Activated CD4-positive, alpha-beta T cell treated with anti-CD3 and anti-CD28 coated beads for 36 hours (primary cell): ENCODE data around the gene SPRED2. TPM values are rescaled to one million over a fixed set of nuclear protein-coding genes. Genes with fewer than 3 reads are reported as not detected.

Experiments used
- ATAC-seq: fragments of 200-7000 bp; cut with Tn5 transposase; one replicate; pipeline ENCODE4 v1.10.0; 2021; ENCODE audit warnings: mild to moderate bottlenecking, moderate library complexity
- CTCF ChIA-PET: fragments of 350-600 bp; sonication (Branson Sonifier 250); formaldehyde crosslinking; loops from one replicate; lab custom pipeline; 2021; ENCODE audit warnings: antibody characterized with exemption; lab: Charles Lee
- POLR2A ChIA-PET: fragments of 350-600 bp; sonication (Branson Sonifier 250); formaldehyde crosslinking; loops from one replicate; lab custom pipeline; 2021; ENCODE audit warnings: antibody characterized with exemption, inconsistent platforms; lab: Charles Lee
- DNase-seq: peaks from one replicate; pipeline ENCODE4 v3.0.0-alpha.2; 2020
- H3K27ac Mint-ChIP-seq: one replicate; pipeline ENCODE4 v1.8.0; 2021; ENCODE audit warnings: mixed read lengths
- H3K27me3 Mint-ChIP-seq: one replicate; pipeline ENCODE4 v1.8.0; 2021; ENCODE audit warnings: mixed read lengths
- H3K36me3 Mint-ChIP-seq: one replicate; pipeline ENCODE4 v1.8.0; 2021; ENCODE audit warnings: low read depth, mixed read lengths
- H3K4me1 Mint-ChIP-seq: one replicate; pipeline ENCODE4 v1.8.0; 2021; ENCODE audit warnings: mixed read lengths
- H3K4me3 Mint-ChIP-seq: one replicate; pipeline ENCODE4 v1.8.0; 2021; ENCODE audit warnings: mild to moderate bottlenecking, moderate library complexity, mixed read lengths
- H3K9me3 Mint-ChIP-seq: one replicate; pipeline ENCODE4 v1.8.0; 2021; ENCODE audit warnings: low read depth, mixed read lengths
- intact Hi-C, 2 experiments: fragments of 100-400 bp; cut with DNase I in 1 of 2; cut with micrococcal nuclease in 1 of 2; formaldehyde crosslinking; loops; one replicate each; pipeline versions ENCODE4 v1.14.2 to v1.15.1; 2022 to 2024; cut with DNase I, micrococcal nuclease
- total RNA-seq, 2 experiments: library from RNA; stranded (reverse); gene quantifications; one replicate each; pipeline ENCODE4 v1.2.3, GENCODE V29; 2021

SPRED2 gene
- total RNA-seq, 2 experiments from 2014 or later: 6.7 to 7.9 TPM

DNA sequence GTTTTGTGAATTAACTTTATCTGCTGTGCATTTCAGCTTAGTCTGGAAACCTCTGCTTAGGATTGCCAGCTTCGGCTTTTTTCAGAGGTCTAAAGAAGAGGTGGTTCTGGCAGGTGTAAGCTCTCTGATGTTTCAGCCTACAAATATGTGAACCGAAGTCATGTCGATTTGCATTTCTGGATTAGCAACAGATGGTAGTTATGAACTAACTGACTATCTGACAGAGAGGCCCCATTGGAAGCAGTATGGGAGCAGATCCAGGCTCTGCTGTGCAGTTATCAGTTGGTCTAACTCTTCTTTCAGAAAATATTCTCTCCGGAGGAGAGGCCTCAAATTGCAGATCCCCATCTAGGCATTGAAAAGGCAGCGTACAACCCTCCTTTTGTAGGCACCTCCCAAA is 32.7 kb upstream of the SPRED2 start:
- Mint-ChIP-seq H3K4me3 (no peak overlapping the region), H3K9me3 (no peaks in the 10 kb centered on the region)
- no peak for DNase-seq

DNA sequence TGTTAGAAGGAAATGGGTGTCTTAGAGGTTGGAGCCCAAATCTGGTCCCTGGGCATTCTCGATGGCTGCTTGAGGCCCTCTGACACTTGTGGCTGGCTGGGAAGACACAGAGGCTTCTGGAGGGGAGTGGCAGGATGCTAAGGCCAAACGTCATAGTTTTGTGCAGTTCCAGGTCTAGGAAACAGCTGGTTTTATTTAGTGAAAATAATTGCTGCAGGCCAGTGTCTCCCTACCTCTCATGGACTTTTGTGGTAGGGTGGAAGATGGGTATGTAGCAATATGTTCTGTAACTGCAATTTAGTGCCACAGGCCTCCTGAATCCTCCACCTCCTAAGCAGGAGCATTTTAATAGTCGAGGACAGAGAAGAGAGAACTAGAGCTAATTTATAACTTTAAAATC is 32.2 kb upstream of the SPRED2 start:
- Mint-ChIP-seq H3K4me3 (no peak overlapping the region), H3K36me3 (no peaks in the 10 kb centered on the region), H3K27ac (no peak overlapping the region), H3K27me3 (peaks cover 11% of the 10 kb centered on the region), H3K9me3 (no peaks in the 10 kb centered on the region), H3K4me1 (no peaks in the 10 kb centered on the region)
- ChIA-PET CTCF (no interaction called here), POLR2A (no interaction called here)
- DNase-seq (no peak), ATAC-seq (no peak)
- intact Hi-C loops: no loop called here

More for the DNA sequence above, 32.7 kb upstream of the SPRED2 start:
- Mint-ChIP-seq H3K27ac (no peak overlapping the region), H3K27me3 (peaks cover 9% of the 10 kb centered on the region), H3K36me3 (no peaks in the 10 kb centered on the region), H3K4me1 (no peaks in the 10 kb centered on the region)
- CTCF ChIA-PET: no interaction called here
- intact Hi-C loops: no loop called here
- POLR2A ChIA-PET: no interaction called here
- no peak for ATAC-seq

DNA sequence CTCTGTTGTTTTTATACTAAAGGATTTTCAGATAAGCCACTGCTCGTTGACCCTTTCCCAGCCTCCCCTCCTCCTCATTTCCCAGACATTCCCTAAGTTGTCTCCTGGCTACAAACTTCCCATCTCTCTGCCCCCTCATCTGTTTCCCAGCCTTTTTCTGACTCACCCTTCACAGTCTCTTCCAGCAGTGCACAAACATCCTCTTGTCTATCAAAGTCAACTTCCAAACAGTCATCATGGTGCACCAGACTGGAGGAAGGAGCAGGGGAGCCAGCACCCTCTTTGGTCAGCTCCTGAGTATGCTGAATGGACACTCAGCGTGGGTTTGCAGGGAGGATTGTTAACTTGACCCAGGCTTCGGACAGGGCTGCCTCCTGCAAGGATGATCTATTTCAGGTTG is 26.6 kb upstream of the SPRED2 start:
- intact Hi-C loops: no loop called here
- H3K27me3 Mint-ChIP-seq: peaks cover 17% of the 10 kb centered on the region
- H3K9me3 Mint-ChIP-seq: no peaks in the 10 kb centered on the region
- ATAC-seq (no peak), DNase-seq (no peak)
- no peaks in the 10 kb centered on the region for H3K36me3 Mint-ChIP-seq
- POLR2A ChIA-PET: no interaction called here
- H3K27ac Mint-ChIP-seq: no peak overlapping the region
- no peak overlapping the region for H3K4me3 Mint-ChIP-seq
- CTCF ChIA-PET: no interaction called here
- no peaks in the 10 kb centered on the region for H3K4me1 Mint-ChIP-seq

DNA sequence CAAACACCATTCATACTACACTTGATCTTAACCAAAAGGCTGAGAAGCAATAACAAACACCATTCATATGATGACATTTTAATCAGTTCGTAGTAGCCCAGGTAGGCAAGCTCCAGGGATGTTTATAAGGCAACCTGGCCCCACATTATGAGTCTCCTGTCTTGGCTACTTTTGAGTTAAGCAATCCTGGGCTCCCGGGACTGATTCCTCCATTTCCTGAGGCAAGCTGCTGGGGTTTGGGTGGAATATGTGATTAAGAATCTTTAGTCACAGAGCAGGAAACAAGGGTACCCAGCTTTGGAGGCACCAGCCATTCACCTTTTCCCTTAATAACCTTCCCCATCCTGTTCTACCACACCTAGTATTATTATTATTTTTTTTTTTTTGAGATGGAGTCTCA is 24.5 kb upstream of the SPRED2 start:
- Mint-ChIP-seq H3K9me3 (no peaks in the 10 kb centered on the region), H3K27ac (no peak overlapping the region), H3K4me3 (no peak overlapping the region), H3K27me3 (peaks cover 21% of the 10 kb centered on the region), H3K4me1 (no peaks in the 10 kb centered on the region), H3K36me3 (no peaks in the 10 kb centered on the region)
- CTCF ChIA-PET: no interaction called here
- DNase-seq (no peak), ATAC-seq (no peak)
- POLR2A ChIA-PET: no interaction called here
- intact Hi-C loops: no loop called here

DNA sequence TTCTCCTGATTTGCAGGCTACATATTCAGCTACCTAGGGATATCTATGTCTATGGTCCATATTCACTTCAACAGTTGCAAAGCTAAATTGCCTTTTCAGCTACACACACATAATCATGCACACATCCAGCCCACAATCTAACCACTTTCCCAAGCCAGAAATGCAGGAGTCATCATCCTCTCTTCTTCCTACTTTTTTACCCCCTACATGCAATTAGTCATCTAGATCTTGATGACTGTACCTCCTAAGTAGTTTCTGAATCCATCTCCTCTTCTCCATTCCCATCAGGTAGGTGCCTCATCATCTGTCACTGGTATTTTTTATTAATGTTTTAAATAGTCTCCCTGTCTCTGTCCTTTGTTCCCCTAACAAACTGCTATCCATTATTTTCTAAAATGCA is 23.7 kb upstream of the SPRED2 start:
- H3K27me3 Mint-ChIP-seq: peaks cover 21% of the 10 kb centered on the region
- H3K4me3 Mint-ChIP-seq: no peak overlapping the region
- no peak overlapping the region for H3K27ac Mint-ChIP-seq
- CTCF ChIA-PET: interaction anchor here (1.1 kb wide), 1 partner anchor 19 kb away, joined by 3 read pairs; no protein-coding TSS in a partner anchor
- no peak for ATAC-seq
- no peaks in the 10 kb centered on the region for H3K4me1 Mint-ChIP-seq
- POLR2A ChIA-PET: no interaction called here
- H3K9me3 Mint-ChIP-seq: no peaks in the 10 kb centered on the region
- DNase-seq: no peak
- intact Hi-C loops: no loop called here
- H3K36me3 Mint-ChIP-seq: no peaks in the 10 kb centered on the region

DNA sequence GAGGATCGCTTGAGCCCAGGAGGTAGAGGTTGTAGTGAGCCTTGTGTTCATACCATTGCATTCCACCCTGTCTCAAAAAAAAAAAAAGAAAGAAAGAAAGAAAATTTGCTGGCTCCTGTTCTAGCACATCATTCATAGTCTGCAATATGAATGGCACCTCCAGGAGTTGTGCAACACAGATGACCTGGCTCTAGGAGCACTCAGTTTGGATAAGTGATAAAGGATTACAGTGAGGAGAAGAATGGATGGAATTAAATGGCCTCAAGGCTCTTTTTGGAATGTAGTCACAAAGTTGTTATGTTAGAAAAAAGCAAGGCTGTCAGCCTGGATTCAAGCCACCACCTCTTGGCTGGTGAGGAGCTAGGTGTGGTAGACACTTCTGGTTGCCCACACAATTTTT is 21.5 kb upstream of the SPRED2 start:
- no peak overlapping the region for H3K27ac Mint-ChIP-seq
- H3K36me3 Mint-ChIP-seq: no peaks in the 10 kb centered on the region
- ChIA-PET POLR2A (no interaction called here), CTCF (no interaction called here)
- H3K4me3 Mint-ChIP-seq: no peak overlapping the region
- ATAC-seq (no peak), DNase-seq (no peak)
- no peaks in the 10 kb centered on the region for H3K4me1 Mint-ChIP-seq
- H3K27me3 Mint-ChIP-seq: peaks cover 19% of the 10 kb centered on the region
- intact Hi-C loops: no loop called here
- no peaks in the 10 kb centered on the region for H3K9me3 Mint-ChIP-seq

DNA sequence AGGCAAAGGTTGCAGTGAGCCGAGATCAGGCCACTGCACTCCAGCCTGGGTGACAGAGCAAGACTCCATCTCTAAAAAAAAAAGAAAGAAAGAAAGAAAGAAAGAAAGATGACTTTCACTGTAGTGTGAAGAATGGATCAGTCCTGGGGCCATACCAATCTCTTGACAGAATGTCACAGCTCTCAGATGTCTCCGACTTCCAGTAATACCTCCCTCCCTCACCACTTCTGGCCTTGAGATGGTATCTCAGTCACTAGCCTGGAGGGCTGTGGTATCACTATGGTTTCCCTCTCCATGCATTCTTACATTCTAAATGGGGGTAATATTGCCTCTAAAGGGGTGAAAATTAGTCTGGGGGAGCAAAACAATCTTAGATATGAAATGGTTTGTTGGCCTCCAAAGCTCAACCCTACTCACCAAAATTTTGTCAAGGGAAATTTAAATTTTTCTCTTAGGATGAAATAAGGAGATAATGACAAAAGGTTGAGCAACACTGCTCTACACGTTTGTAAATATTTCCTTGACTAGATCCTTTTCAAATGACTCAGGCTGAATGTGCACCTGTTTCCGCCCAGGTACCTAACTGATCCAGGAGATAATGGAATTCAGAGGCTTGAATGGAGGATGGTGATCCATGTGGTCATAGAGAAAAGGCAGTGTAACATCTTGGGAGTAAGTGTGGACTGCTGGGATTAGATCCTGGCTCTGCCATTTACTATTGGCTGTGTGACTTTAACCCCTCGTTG is 19.9 kb upstream of the SPRED2 start:
- intact Hi-C loops: no loop called here
- H3K36me3 Mint-ChIP-seq: no peaks in the 10 kb centered on the region
- ATAC-seq (no peak), DNase-seq (no peak)
- ChIA-PET POLR2A (no interaction called here), CTCF (no interaction called here)
- peaks cover 16% of the 10 kb centered on the region for H3K27me3 Mint-ChIP-seq
- H3K9me3 Mint-ChIP-seq: no peaks in the 10 kb centered on the region
- H3K4me3 Mint-ChIP-seq: no peak overlapping the region
- no peaks in the 10 kb centered on the region for H3K4me1 Mint-ChIP-seq
- no peak overlapping the region for H3K27ac Mint-ChIP-seq

DNA sequence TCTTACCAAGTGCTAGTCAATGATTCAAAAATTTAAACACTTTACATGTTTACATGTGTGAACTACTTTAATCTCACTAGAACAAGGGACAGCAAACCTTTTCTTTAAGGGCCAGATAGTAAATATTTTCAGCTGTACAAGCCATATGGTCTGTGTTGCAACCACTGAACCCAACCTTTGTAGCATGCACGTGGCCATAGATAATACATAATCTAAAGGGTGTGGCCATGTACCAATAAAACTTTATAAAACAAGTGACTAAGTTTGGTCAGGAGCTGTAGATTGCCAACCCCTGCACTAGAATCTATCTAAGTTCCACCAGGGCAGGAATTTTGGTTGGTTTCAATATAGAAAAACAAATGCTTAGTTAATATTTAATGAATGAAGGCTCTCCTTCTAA is 18.4 kb upstream of the SPRED2 start:
- no peak for ATAC-seq
- Mint-ChIP-seq H3K27me3 (peaks cover 17% of the 10 kb centered on the region), H3K27ac (no peak overlapping the region), H3K9me3 (no peaks in the 10 kb centered on the region), H3K36me3 (no peaks in the 10 kb centered on the region), H3K4me3 (no peak overlapping the region), H3K4me1 (no peaks in the 10 kb centered on the region)
- CTCF ChIA-PET: no interaction called here
- POLR2A ChIA-PET: no interaction called here
- DNase-seq: no peak
- intact Hi-C loops: no loop called here

DNA sequence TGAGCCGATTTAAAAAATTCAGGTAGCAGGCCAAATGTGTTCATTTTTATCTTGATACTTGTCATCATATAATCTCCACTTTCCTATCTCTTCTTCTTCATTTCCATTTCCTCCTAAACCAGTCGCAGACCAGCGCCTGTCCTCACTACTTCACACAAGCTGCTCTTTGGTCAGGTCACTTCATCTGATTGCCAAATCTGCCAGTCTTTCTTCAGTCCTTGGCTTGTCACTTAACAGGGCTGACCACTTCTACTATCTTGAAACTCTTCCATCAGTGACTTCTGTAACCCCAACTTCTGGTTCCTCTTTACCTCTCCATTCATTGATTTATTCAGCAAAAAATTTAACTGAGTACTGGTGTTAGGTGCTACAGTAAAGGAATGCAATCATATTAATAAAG is 18.0 kb upstream of the SPRED2 start:
- Mint-ChIP-seq H3K27ac (no peak overlapping the region), H3K36me3 (no peaks in the 10 kb centered on the region), H3K4me1 (no peaks in the 10 kb centered on the region), H3K27me3 (peaks cover 17% of the 10 kb centered on the region), H3K9me3 (no peaks in the 10 kb centered on the region), H3K4me3 (no peak overlapping the region)
- DNase-seq (no peak), ATAC-seq (no peak)
- CTCF ChIA-PET: no interaction called here
- intact Hi-C loops: no loop called here
- POLR2A ChIA-PET: no interaction called here

DNA sequence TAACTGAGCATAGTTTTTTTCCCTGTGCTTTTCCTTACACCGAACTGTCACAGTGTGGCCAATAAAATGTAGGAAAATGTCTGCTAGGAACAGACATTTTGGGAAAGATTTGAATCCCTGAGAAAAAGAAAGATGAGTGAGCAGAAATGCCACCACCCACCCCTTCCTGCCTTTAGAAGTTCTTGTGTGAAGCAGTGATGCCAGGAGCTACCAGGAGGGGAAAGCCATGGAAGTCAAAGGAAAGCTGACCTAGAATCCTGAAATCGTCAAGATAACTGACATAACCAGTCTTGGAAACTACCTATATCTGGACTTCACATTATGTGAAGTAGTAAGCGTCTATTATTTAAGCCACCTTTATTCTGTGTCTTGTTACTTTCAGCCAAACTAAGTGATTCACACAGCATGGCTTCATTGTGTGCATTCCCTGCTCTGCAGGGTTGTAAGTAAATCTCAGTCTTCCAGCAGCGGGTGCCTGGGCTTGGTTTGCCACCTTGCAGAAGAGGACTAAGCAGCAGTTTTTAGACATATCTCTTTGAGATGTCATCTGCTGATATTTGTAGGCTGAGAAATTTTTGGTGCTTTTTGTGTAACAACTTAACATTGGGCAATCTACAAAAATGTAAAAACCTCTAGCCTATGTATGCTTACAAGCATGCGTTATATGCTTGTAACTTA is 11.2 kb upstream of the SPRED2 start:
- no peak overlapping the region for H3K4me3 Mint-ChIP-seq
- CTCF ChIA-PET: no interaction called here
- no peaks in the 10 kb centered on the region for H3K4me1 Mint-ChIP-seq
- H3K9me3 Mint-ChIP-seq: no peaks in the 10 kb centered on the region
- no peak overlapping the region for H3K27ac Mint-ChIP-seq
- no peaks in the 10 kb centered on the region for H3K36me3 Mint-ChIP-seq
- no peak for DNase-seq
- no peak for ATAC-seq
- intact Hi-C loops: no loop called here
- POLR2A ChIA-PET: no interaction called here
- peaks cover 15% of the 10 kb centered on the region for H3K27me3 Mint-ChIP-seq

DNA sequence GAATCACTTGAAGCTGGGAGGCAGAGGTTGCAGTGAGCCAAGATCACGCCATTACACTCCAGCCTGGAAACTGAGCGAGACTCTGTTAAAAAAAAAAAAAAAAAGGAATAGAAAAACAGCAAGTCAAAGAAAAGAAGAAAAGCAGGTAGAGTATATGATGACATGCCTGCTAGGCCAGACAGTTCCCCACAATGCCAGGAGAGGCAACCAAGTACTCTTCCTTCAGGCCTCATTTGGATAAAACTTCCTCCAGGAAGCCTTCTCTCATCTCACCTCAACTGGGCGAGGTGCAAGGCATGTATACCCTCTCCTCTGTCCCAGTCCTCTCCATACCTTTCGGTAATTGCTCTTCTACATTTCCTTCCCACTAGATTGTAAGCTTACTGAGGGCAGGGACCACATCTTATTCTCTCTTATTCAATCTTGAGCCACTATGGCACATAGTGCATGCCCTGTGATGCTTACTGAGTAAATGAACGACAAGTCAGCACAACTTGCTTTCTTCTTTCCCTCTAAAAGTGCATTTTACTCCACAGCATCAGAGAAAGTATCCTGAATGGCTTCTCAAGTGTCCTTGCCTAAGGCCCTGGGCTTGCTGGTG is 10.1 kb upstream of the SPRED2 start:
- H3K27ac Mint-ChIP-seq: no peak overlapping the region
- intact Hi-C loops: no loop called here
- DNase-seq: no peak
- H3K4me1 Mint-ChIP-seq: peaks cover 2% of the 10 kb centered on the region
- H3K4me3 Mint-ChIP-seq: no peak overlapping the region
- H3K27me3 Mint-ChIP-seq: peaks cover 21% of the 10 kb centered on the region
- no peaks in the 10 kb centered on the region for H3K36me3 Mint-ChIP-seq
- CTCF ChIA-PET: no interaction called here
- ATAC-seq: no peak
- POLR2A ChIA-PET: no interaction called here
- no peaks in the 10 kb centered on the region for H3K9me3 Mint-ChIP-seq
